ENCODE results near the gene FRRS1. TPM values are rescaled to one million over a fixed set of nuclear protein-coding genes. Genes with fewer than 3 reads are reported as not detected.

Gene FRRS1
- total and polyA plus RNA-seq, 2 of the 4 experiments (the other 2 are of a cell fraction): 3.8 to 23.5 TPM

DNA sequence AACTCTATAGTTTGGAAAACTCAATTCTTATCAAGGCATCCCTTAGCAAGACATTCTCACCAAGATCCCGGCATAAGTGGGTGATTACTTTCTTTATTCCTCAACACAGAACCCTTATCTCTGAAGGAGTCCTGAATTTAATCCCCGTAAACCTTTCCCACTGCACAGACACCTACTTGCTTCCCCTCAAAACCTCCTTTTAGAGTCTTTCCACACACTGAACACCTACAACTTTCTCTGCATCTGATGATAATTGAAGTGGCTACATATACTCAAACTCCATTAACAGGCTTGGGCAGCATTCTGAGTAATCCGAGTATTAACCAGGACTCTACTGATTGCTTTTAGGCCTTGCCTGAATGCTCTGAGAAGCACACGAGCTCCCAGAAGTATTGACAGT, 97.1 kb downstream of the FRRS1 start:
- no peak overlapping the region for H2BK20ac ChIP-seq (ENCODE audit: low read depth, low read length)
- H4K5ac ChIP-seq (ENCODE audit: low read depth, low read length): no peak overlapping the region
- H3K23ac ChIP-seq (ENCODE audit: low read depth, low read length): no peak overlapping the region; the same call in 1 of the 2 replicates
- H3K4me1 ChIP-seq (ENCODE audit: control insufficient read depth, insufficient read depth, low read length): peaks cover 4% of the 10 kb centered on the region
- H4K91ac ChIP-seq (ENCODE audit: insufficient read depth, low read depth, low read length): no peak overlapping the region
- no peaks in the 10 kb centered on the region for H3K27me3 ChIP-seq (ENCODE audit: control insufficient read depth, insufficient read depth, low read length)
- no CpG with 5 or more reads among the region's 4 CpGs for WGBS, 2 experiments (ENCODE audit: extremely low coverage in 2 of 2, insufficient read length in 1 of 2)
- dilution Hi-C loops (cut with HindIII; ENCODE audit: low sequenced_read_pairs, unreplicated experiment): no loop called here
- TF ChIP-seq, protein P1, sequence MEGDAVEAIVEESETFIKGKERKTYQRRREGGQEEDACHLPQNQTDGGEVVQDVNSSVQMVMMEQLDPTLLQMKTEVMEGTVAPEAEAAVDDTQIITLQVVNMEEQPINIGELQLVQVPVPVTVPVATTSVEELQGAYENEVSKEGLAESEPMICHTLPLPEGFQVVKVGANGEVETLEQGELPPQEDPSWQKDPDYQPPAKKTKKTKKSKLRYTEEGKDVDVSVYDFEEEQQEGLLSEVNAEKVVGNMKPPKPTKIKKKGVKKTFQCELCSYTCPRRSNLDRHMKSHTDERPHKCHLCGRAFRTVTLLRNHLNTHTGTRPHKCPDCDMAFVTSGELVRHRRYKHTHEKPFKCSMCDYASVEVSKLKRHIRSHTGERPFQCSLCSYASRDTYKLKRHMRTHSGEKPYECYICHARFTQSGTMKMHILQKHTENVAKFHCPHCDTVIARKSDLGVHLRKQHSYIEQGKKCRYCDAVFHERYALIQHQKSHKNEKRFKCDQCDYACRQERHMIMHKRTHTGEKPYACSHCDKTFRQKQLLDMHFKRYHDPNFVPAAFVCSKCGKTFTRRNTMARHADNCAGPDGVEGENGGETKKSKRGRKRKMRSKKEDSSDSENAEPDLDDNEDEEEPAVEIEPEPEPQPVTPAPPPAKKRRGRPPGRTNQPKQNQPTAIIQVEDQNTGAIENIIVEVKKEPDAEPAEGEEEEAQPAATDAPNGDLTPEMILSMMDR (conservative IDR thresholded peaks at IDR 0.05; ENCODE audit: low read depth, low read length): no peak
- TF ChIP-seq RCOR1 (IDR thresholded peaks at IDR 0.05; ENCODE audit: insufficient replicate concordance, low read length) (no peak), RAD21 (IDR thresholded peaks at IDR 0.05; ENCODE audit: low read length) (no peak), MXI1 (IDR thresholded peaks at IDR 0.05; ENCODE audit: borderline replicate concordance, low read depth, low read length) (no peak), POLR2A (IDR thresholded peaks at IDR 0.05; ENCODE audit: low read depth, low read length) (no peak), BHLHE40 (IDR thresholded peaks at IDR 0.05; ENCODE audit: low read depth, low read length) (no peak), FOS (IDR thresholded peaks at IDR 0.05; ENCODE audit: low read depth, low read length) (no peak), RFX5 (IDR thresholded peaks at IDR 0.05; ENCODE audit: low read depth, low read length) (no peak), CEBPB (IDR thresholded peaks at IDR 0.05; ENCODE audit: low read depth, low read length) (no peak), MAFK (IDR thresholded peaks at IDR 0.05; ENCODE audit: low read depth, low read length) (no peak), SMC3 (IDR thresholded peaks at IDR 0.05; ENCODE audit: low read depth, low read length) (no peak), CHD1 (IDR thresholded peaks at IDR 0.05; ENCODE audit: low read depth, low read length) (no peak), NFE2L2 (IDR thresholded peaks at IDR 0.05; ENCODE audit: low read depth, low read length) (no peak), MAZ (IDR thresholded peaks at IDR 0.05; ENCODE audit: borderline replicate concordance, low read depth, low read length) (no peak)
- TF ChIP-seq, protein P2, sequence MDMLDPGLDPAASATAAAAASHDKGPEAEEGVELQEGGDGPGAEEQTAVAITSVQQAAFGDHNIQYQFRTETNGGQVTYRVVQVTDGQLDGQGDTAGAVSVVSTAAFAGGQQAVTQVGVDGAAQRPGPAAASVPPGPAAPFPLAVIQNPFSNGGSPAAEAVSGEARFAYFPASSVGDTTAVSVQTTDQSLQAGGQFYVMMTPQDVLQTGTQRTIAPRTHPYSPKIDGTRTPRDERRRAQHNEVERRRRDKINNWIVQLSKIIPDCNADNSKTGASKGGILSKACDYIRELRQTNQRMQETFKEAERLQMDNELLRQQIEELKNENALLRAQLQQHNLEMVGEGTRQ (IDR thresholded peaks at IDR 0.05; ENCODE audit: low read depth, low read length): no peak
- TF ChIP-seq, protein P3, sequence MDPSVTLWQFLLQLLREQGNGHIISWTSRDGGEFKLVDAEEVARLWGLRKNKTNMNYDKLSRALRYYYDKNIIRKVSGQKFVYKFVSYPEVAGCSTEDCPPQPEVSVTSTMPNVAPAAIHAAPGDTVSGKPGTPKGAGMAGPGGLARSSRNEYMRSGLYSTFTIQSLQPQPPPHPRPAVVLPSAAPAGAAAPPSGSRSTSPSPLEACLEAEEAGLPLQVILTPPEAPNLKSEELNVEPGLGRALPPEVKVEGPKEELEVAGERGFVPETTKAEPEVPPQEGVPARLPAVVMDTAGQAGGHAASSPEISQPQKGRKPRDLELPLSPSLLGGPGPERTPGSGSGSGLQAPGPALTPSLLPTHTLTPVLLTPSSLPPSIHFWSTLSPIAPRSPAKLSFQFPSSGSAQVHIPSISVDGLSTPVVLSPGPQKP (IDR thresholded peaks at IDR 0.05; ENCODE audit: borderline replicate concordance, low read depth, low read length): no peak
- no peak overlapping the region for H2BK15ac ChIP-seq (ENCODE audit: low read depth, low read length)
- no peak overlapping the region for H2BK120ac ChIP-seq (ENCODE audit: low read depth, low read length)
- H3K18ac ChIP-seq (ENCODE audit: low read depth, low read length): no peak overlapping the region
- H3K9me1 ChIP-seq (ENCODE audit: insufficient read depth, low read length): no peaks in the 10 kb centered on the region
- no peaks in the 10 kb centered on the region for H3K36me3 ChIP-seq (ENCODE audit: control insufficient read depth, insufficient read depth, low read length)
- H3K4me3 ChIP-seq (ENCODE audit: insufficient read depth, low read depth, low read length): no peak overlapping the region
- no peak overlapping the region for H3K9ac ChIP-seq (ENCODE audit: low read depth, low read length)
- DNase-seq (no peak), ATAC-seq (ENCODE audit: low read depth) (no peak)
- H4K8ac ChIP-seq (ENCODE audit: low read depth in 2 of 2, low read length in 2 of 2): no peak overlapping the region
- intact Hi-C loops (cut with micrococcal nuclease): no loop called here
- CTCF ChIA-PET: no interaction called here
- no peak overlapping the region for H3K4me2 ChIP-seq (ENCODE audit: low read depth, low read length)
- H3K56ac ChIP-seq (ENCODE audit: extremely low read depth, insufficient read depth, low read length): no peak overlapping the region
- no peak overlapping the region for H3K4ac ChIP-seq (ENCODE audit: low read depth, low read length)
- no peak overlapping the region for H2BK5ac ChIP-seq (ENCODE audit: low read depth, low read length, poor library complexity, severe bottlenecking)
- no peak overlapping the region for H3K14ac ChIP-seq (replicated peaks; ENCODE audit: low read depth, low read length)
- no TSS peak for BruUV-seq (replicated peaks)
- no peak overlapping the region for H2AFZ ChIP-seq (replicated peaks; ENCODE audit: low read length, poor library complexity)
- no peaks in the 10 kb centered on the region for H4K20me1 ChIP-seq (ENCODE audit: insufficient read depth, low read length)
- no peak overlapping the region for H3K27ac ChIP-seq (ENCODE audit: insufficient read depth, low read length)
- H2AK9ac ChIP-seq (replicated peaks; ENCODE audit: low read depth, low read length, poor library complexity): no peak overlapping the region
- in situ Hi-C loops (cut with MboI; ENCODE audit: low sequenced_read_pairs): no loop called here
- POLR2A ChIA-PET (ENCODE audit: unreplicated experiment): no interaction called here
- H3K79me1 ChIP-seq (ENCODE audit: low read depth in 1 of 2, low read length in 2 of 2): no peaks in the 10 kb centered on the region
- no peaks in the 10 kb centered on the region for H3K9me3 ChIP-seq (ENCODE audit: control insufficient read depth, insufficient read depth, low read length)
- H2AK5ac ChIP-seq (ENCODE audit: low read depth, low read length): no peak overlapping the region

Measured in IMR-90 (cell line).